ENCODE data around the gene FKTN.

FKTN gene

GRCh38 chr9:105656131-105656921, 98.4 kb downstream of the FKTN start:
- peaks cover 8% of the 10 kb centered on the region for H3K4me1 Mint-ChIP-seq (ENCODE audit: low read depth)

GRCh38 chr9:105658351-105658750, 100.4 kb downstream of the FKTN start:
- Mint-ChIP-seq H3K4me1 (ENCODE audit: low read depth) (peaks cover 14% of the 10 kb centered on the region), H3K27ac (no peak overlapping the region), H3K4me3 (no peak overlapping the region), H3K27me3 (peaks cover 36% of the 10 kb centered on the region), H3K36me3 (ENCODE audit: low read depth) (no peaks in the 10 kb centered on the region), H3K9me3 (no peaks in the 10 kb centered on the region)

More at GRCh38 chr9:105656131-105656921, 98.4 kb downstream of the FKTN start:
- no peak overlapping the region for H3K27ac Mint-ChIP-seq
- H3K4me3 Mint-ChIP-seq = peak overlapping the region; percentile 73
- H3K27me3 Mint-ChIP-seq = peaks cover 36% of the 10 kb centered on the region
- H3K36me3 Mint-ChIP-seq (ENCODE audit: low read depth) = no peaks in the 10 kb centered on the region
- no peaks in the 10 kb centered on the region for H3K9me3 Mint-ChIP-seq

- no peak overlapping the region for H3K4me3 Mint-ChIP-seq
- H3K27ac Mint-ChIP-seq = no peak overlapping the region
- H3K36me3 Mint-ChIP-seq (ENCODE audit: low read depth) = no peaks in the 10 kb centered on the region
These were observed 103.1 kb downstream of the FKTN start for GRCh38 chr9:105661011-105661410.

GRCh38 chr9:105662184-105663104, 104.5 kb downstream of the FKTN start, which contains the start of gene TAL2:
Gene TAL2, plus strand, starts transcription at chr9:105662457. Its CDS starts 40 bp downstream, at chr9:105662497.
- H3K9me3 Mint-ChIP-seq = no peaks in the 10 kb centered on the region
- no peak within 1 kb of the TSS for H3K27ac Mint-ChIP-seq
- H3K4me3 Mint-ChIP-seq = no peak within 1 kb of the TSS
- H3K27me3 Mint-ChIP-seq = peaks cover 14% of the 10 kb centered on the region
- peaks cover 5% of the 10 kb centered on the region for H3K4me1 Mint-ChIP-seq (ENCODE audit: low read depth)
- no peaks in the 10 kb centered on the region for H3K36me3 Mint-ChIP-seq (ENCODE audit: low read depth)

More at GRCh38 chr9:105661011-105661410, 103.1 kb downstream of the FKTN start:
- Mint-ChIP-seq H3K4me1 (ENCODE audit: low read depth) (peaks cover 14% of the 10 kb centered on the region), H3K27me3 (peaks cover 26% of the 10 kb centered on the region), H3K9me3 (no peaks in the 10 kb centered on the region)

GRCh38 chr9:105663914-105664313, 106.0 kb downstream of the FKTN start:
- no peaks in the 10 kb centered on the region for H3K9me3 Mint-ChIP-seq
- no peak overlapping the region for H3K27ac Mint-ChIP-seq
- no peaks in the 10 kb centered on the region for H3K36me3 Mint-ChIP-seq (ENCODE audit: low read depth)
- H3K4me1 Mint-ChIP-seq (ENCODE audit: low read depth) = peaks cover 5% of the 10 kb centered on the region
- H3K27me3 Mint-ChIP-seq = peaks cover 11% of the 10 kb centered on the region
- H3K4me3 Mint-ChIP-seq = no peak overlapping the region

GRCh38 chr9:105667867-105668266, 109.9 kb downstream of the FKTN start:
- H3K27ac Mint-ChIP-seq = no peak overlapping the region
- H3K27me3 Mint-ChIP-seq = peaks cover 11% of the 10 kb centered on the region
- H3K9me3 Mint-ChIP-seq = no peaks in the 10 kb centered on the region
- peaks cover 3% of the 10 kb centered on the region for H3K4me1 Mint-ChIP-seq (ENCODE audit: low read depth)
- H3K36me3 Mint-ChIP-seq (ENCODE audit: low read depth) = no peaks in the 10 kb centered on the region
- no peak overlapping the region for H3K4me3 Mint-ChIP-seq

GRCh38 chr9:105670315-105670714, 112.4 kb downstream of the FKTN start:
- Mint-ChIP-seq H3K27me3 (peaks cover 18% of the 10 kb centered on the region), H3K36me3 (ENCODE audit: low read depth) (no peaks in the 10 kb centered on the region)

GRCh38 chr9:105670775-105671174, 112.8 kb downstream of the FKTN start:
- H3K4me3 Mint-ChIP-seq = no peak overlapping the region
- H3K27ac Mint-ChIP-seq = no peak overlapping the region
- H3K27me3 Mint-ChIP-seq = peaks cover 18% of the 10 kb centered on the region
- H3K36me3 Mint-ChIP-seq (ENCODE audit: low read depth) = no peaks in the 10 kb centered on the region
- peaks cover 8% of the 10 kb centered on the region for H3K4me1 Mint-ChIP-seq (ENCODE audit: low read depth)
- H3K9me3 Mint-ChIP-seq = no peaks in the 10 kb centered on the region

More at GRCh38 chr9:105670315-105670714, 112.4 kb downstream of the FKTN start:
- no peaks in the 10 kb centered on the region for H3K9me3 Mint-ChIP-seq
- peaks cover 8% of the 10 kb centered on the region for H3K4me1 Mint-ChIP-seq (ENCODE audit: low read depth)
- H3K27ac Mint-ChIP-seq = no peak overlapping the region
- H3K4me3 Mint-ChIP-seq = no peak overlapping the region

GRCh38 chr9:105672711-105673234, 114.8 kb downstream of the FKTN start:
- H3K4me3 Mint-ChIP-seq = no peak overlapping the region
- peaks cover 8% of the 10 kb centered on the region for H3K4me1 Mint-ChIP-seq (ENCODE audit: low read depth)
- H3K9me3 Mint-ChIP-seq = no peaks in the 10 kb centered on the region
- H3K36me3 Mint-ChIP-seq (ENCODE audit: low read depth) = no peaks in the 10 kb centered on the region
- H3K27me3 Mint-ChIP-seq = peaks cover 16% of the 10 kb centered on the region
- peak overlapping the region; percentile 49 for H3K27ac Mint-ChIP-seq

- Mint-ChIP-seq H3K27ac (no peak overlapping the region), H3K9me3 (no peaks in the 10 kb centered on the region), H3K4me3 (no peak overlapping the region), H3K36me3 (ENCODE audit: low read depth) (no peaks in the 10 kb centered on the region), H3K4me1 (ENCODE audit: low read depth) (peaks cover 8% of the 10 kb centered on the region), H3K27me3 (peaks cover 14% of the 10 kb centered on the region)
These were observed 116.0 kb downstream of the FKTN start for GRCh38 chr9:105673850-105674387.

GRCh38 chr9:105676351-105676923, 118.5 kb downstream of the FKTN start:
- no peaks in the 10 kb centered on the region for H3K36me3 Mint-ChIP-seq (ENCODE audit: low read depth)
- H3K27me3 Mint-ChIP-seq = peaks cover 11% of the 10 kb centered on the region
- H3K9me3 Mint-ChIP-seq = no peaks in the 10 kb centered on the region
- no peak overlapping the region for H3K27ac Mint-ChIP-seq
- no peak overlapping the region for H3K4me3 Mint-ChIP-seq
- peaks cover 8% of the 10 kb centered on the region for H3K4me1 Mint-ChIP-seq (ENCODE audit: low read depth)

GRCh38 chr9:105678163-105678562, 120.2 kb downstream of the FKTN start:
- H3K4me1 Mint-ChIP-seq (ENCODE audit: low read depth) = peaks cover 2% of the 10 kb centered on the region
- no peaks in the 10 kb centered on the region for H3K36me3 Mint-ChIP-seq (ENCODE audit: low read depth)
- peaks cover 3% of the 10 kb centered on the region for H3K27me3 Mint-ChIP-seq
- H3K27ac Mint-ChIP-seq = no peak overlapping the region
- H3K4me3 Mint-ChIP-seq = no peak overlapping the region
- H3K9me3 Mint-ChIP-seq = no peaks in the 10 kb centered on the region

GRCh38 chr9:105678781-105679180, 120.8 kb downstream of the FKTN start:
- no peaks in the 10 kb centered on the region for H3K9me3 Mint-ChIP-seq
- H3K4me1 Mint-ChIP-seq (ENCODE audit: low read depth) = no peaks in the 10 kb centered on the region
- H3K27me3 Mint-ChIP-seq = no peaks in the 10 kb centered on the region
- no peaks in the 10 kb centered on the region for H3K36me3 Mint-ChIP-seq (ENCODE audit: low read depth)
- no peak overlapping the region for H3K27ac Mint-ChIP-seq
- no peak overlapping the region for H3K4me3 Mint-ChIP-seq

GRCh38 chr9:105679257-105680022, 121.5 kb downstream of the FKTN start:
- no peak overlapping the region for H3K4me3 Mint-ChIP-seq
- H3K27me3 Mint-ChIP-seq = no peaks in the 10 kb centered on the region
- H3K27ac Mint-ChIP-seq = no peak overlapping the region

More at GRCh38 chr9:105679257-105680022, 121.5 kb downstream of the FKTN start:
- Mint-ChIP-seq H3K36me3 (ENCODE audit: low read depth) (no peaks in the 10 kb centered on the region), H3K4me1 (ENCODE audit: low read depth) (no peaks in the 10 kb centered on the region), H3K9me3 (no peaks in the 10 kb centered on the region)

Data from stimulated activated naive CD8-positive, alpha-beta T cell treated with anti-CD3 and anti-CD28 coated beads, Interleukin-15, Interleukin-2, amounts not matched to agents 100 ng/mL and 50 ng/mL, for 24 hours (primary cell).